GM23248 (cell line): ENCODE data around the gene SKA1. TPM values are rescaled to one million over a fixed set of nuclear protein-coding genes. Genes with fewer than 3 reads are reported as not detected.

Source experiments
- DNase-seq: peaks from one replicate; pipeline ENCODE4 v3.0.0-alpha.2; 2015
- H2AFZ ChIP-seq: fragments of 200-600 bp; sonication (generic); 2 replicates; pipeline ENCODE4 v1.6.1; 2016; ENCODE audit warnings: antibody characterized with exemption
- H3F3A ChIP-seq: fragments of 200-600 bp; sonication (generic); 2 replicates; pipeline ENCODE4 v1.6.1; 2016; ENCODE audit warnings: mild to moderate bottlenecking, antibody characterized with exemption, mixed run types; ENCODE audit not compliant: insufficient read depth
- H3K27ac ChIP-seq: fragments of 200-600 bp; sonication (generic); 2 replicates; pipeline ENCODE4 v1.5.1; 2016; ENCODE audit warnings: mild to moderate bottlenecking
- H3K27me3 ChIP-seq: fragments of 200-600 bp; sonication (generic); replicated peaks from 2 replicates; pipeline ENCODE4 v1.6.1; 2016; ENCODE audit warnings: mild to moderate bottlenecking; ENCODE audit not compliant: insufficient read depth
- H3K36me3 ChIP-seq: fragments of 200-600 bp; sonication (generic); 2 replicates; pipeline ENCODE4 v1.6.1; 2016; ENCODE audit warnings: low read depth, mild to moderate bottlenecking
- H3K4me1 ChIP-seq: fragments of 200-600 bp; sonication (generic); 2 replicates; pipeline ENCODE4 v1.6.1; 2016; ENCODE audit warnings: mild to moderate bottlenecking; ENCODE audit not compliant: insufficient read depth
- H3K4me2 ChIP-seq: fragments of 200-600 bp; sonication (generic); one replicate; pipeline ENCODE4 v1.6.1; 2016; ENCODE audit warnings: mild to moderate bottlenecking; ENCODE audit not compliant: unreplicated experiment
- H3K4me3 ChIP-seq: fragments of 200-600 bp; sonication (generic); 2 replicates; pipeline ENCODE4 v1.5.1; 2016; ENCODE audit warnings: mild to moderate bottlenecking
- H3K79me2 ChIP-seq: fragments of 200-600 bp; sonication (generic); 2 replicates; pipeline ENCODE4 v1.6.1; 2016; ENCODE audit warnings: mild to moderate bottlenecking; ENCODE audit not compliant: insufficient read depth
- H3K9ac ChIP-seq: fragments of 200-600 bp; sonication (generic); 2 replicates; pipeline ENCODE4 v1.6.1; 2016; ENCODE audit warnings: mild to moderate bottlenecking
- H3K9me2 ChIP-seq: fragments of 200-600 bp; sonication (generic); 2 replicates; pipeline ENCODE4 v1.6.1; 2016; ENCODE audit warnings: mixed run types, mild to moderate bottlenecking, moderate library complexity; ENCODE audit not compliant: insufficient read depth
- H3K9me3 ChIP-seq: fragments of 200-600 bp; sonication (generic); one replicate; pipeline ENCODE4 v1.6.1; 2017; ENCODE audit warnings: low read depth
- H4K20me1 ChIP-seq: fragments of 200-600 bp; sonication (generic); 2 replicates; pipeline ENCODE4 v1.6.0; 2016; ENCODE audit not compliant: insufficient read depth
- EZH2 ChIP-seq: fragments of 200-600 bp; sonication (generic); IDR thresholded peaks from 2 replicates; pipeline ENCODE4 v1.6.1; 2018; ENCODE audit warnings: antibody characterized with exemption, mild to moderate bottlenecking; ENCODE audit not compliant: insufficient read depth, poor library complexity, severe bottlenecking
- EZH2phosphoT487 ChIP-seq: fragments of 200-600 bp; sonication (generic); IDR thresholded peaks from 2 replicates; pipeline ENCODE4 v1.6.1; 2018; ENCODE audit warnings: antibody characterized with exemption, moderate library complexity, mild to moderate bottlenecking, low read depth; ENCODE audit not compliant: insufficient read depth
- WGBS, 2 experiments: methylation state at CpG; one replicate each; pipeline ENCODE4 v1.1.6; 2015 to 2017; ENCODE audit warnings: low lambda C conversion rate in 2 of 2, low coverage in 1 of 2; ENCODE audit errors: missing lambda C conversion rate in 2 of 2; 5-methylcytosine and 5-hydroxymethylcytosine counted together
- in situ Hi-C: fragments of 300-500 bp; cut with MboI; formaldehyde crosslinking; loops from 2 replicates; pipeline ENCODE4 v1.15.0; 2020
- polyA plus RNA-seq: library from polyadenylated mRNA; unstranded; fragments of >200 nt; fragmentation: Nextera tagmentation; extraction: Ambion mirVana; gene quantifications from 2 replicates; pipeline ENCODE4 v1.2.1, GENCODE V29; 2016
- total RNA-seq: library from RNA; depleted of rRNA; stranded (reverse); fragments of >200 nt; shearing (Covaris generic); gene quantifications from 2 replicates; pipeline ENCODE4 v1.2.3, GENCODE V29; 2014; rRNA removed

The SKA1 gene, protein sequence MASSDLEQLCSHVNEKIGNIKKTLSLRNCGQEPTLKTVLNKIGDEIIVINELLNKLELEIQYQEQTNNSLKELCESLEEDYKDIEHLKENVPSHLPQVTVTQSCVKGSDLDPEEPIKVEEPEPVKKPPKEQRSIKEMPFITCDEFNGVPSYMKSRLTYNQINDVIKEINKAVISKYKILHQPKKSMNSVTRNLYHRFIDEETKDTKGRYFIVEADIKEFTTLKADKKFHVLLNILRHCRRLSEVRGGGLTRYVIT
- total RNA-seq (5.6 and 8.8 TPM in 2 replicates), polyA plus RNA-seq (6.6 and 9.4 TPM in 2 replicates)

DNA sequence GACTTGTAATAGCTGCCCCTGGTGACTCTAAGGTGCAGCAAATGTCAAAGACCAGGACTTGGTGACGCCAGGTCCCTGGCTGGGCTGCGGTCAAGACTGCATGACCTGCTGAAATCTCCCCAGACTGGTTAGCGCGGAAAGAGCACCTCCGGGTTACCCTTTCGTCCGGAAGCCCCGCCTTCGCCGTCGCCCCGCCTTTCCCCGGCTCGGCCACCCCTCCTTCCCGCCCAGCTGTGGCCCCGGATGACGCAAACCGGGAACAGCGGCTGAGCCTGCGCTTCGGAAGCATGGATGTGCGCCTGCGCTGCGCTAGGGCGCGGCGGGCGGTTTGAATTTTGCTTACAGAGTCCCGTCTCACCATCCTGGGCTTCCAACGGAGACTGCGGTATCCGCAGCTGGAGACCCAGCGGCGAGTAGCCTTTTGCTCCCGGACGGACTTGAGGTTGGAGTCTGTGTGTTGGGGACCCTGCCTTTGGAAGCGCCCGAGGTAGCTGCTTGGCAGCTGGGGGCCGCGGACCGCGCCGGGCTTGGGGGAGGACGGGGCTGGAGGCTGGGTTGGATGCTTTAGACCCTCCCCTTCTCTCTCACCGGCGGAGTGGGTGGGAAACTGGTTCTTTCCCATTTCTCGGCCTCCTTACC is at the start of gene SKA1:
TSS of gene SKA1 (plus strand) at position 294 of the 639 bp plus-strand sequence. CDS start 785 bp downstream, outside the sequence.
- in situ Hi-C loops, result no loop called here
- Histone ChIP-seq H4K20me1 (no peaks in the 10 kb centered on the region), H3K4me1 (0 out of 2 replicates have a peak, but pooled peaks cover 4% of the 10 kb centered on the region), H3K4me2 (peak within 1 kb of the TSS; percentile 83), H3K36me3 (no peaks in the 10 kb centered on the region), H3K27me3 (no peaks in the 10 kb centered on the region), H3K4me3 (peak within 1 kb of the TSS; percentile 88), H3F3A (no peaks in the 10 kb centered on the region), H2AFZ (peak within 1 kb of the TSS; percentile 98), H3K9me2 (no peaks in the 10 kb centered on the region), H3K9me3 (no peaks in the 10 kb centered on the region), H3K79me2 (peaks cover 13% of the 10 kb centered on the region), H3K9ac (peak within 1 kb of the TSS; percentile 74), H3K27ac (no peak within 1 kb of the TSS)
- TF ChIP-seq EZH2 (no peak), EZH2phosphoT487 (no peak)
- DNase-seq, result peak; percentile 97
- 1 to 2% methylated on average over 44 to 47 of the region's 47 CpGs for WGBS, 2 experiments

DNA sequence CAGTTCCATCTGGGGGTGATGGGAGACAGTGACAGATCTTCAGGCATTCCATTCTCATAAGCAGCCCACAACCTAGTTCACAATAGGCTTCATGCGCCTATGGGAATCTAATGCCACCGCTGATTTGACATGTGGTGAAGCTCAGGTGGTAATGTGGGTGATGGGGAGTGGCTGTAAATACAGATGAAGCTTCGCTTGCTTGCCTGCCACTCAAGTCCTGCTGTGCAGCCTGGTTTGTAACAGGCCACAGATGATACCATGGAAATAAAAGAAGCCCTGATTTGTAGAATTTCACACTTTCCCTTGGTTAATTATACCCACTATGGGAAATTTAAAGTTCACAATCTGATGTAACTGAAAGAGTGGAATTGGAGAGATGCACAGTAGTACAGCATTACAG is 46.9 kb upstream of the SKA1 start:
- Histone ChIP-seq H3K9me3 (no peaks in the 10 kb centered on the region), H3K79me2 (no peaks in the 10 kb centered on the region), H3K27me3 (no peaks in the 10 kb centered on the region), H3F3A (no peaks in the 10 kb centered on the region), H3K4me2 (no peak overlapping the region), H3K36me3 (no peaks in the 10 kb centered on the region), H3K4me1 (no peaks in the 10 kb centered on the region), H3K27ac (no peak overlapping the region), H2AFZ (no peak overlapping the region), H3K9me2 (no peaks in the 10 kb centered on the region), H3K9ac (no peak overlapping the region), H4K20me1 (no peaks in the 10 kb centered on the region), H3K4me3 (no peak overlapping the region)
- DNase-seq, result no peak
- in situ Hi-C loops, result no loop called here
- no peak for TF ChIP-seq EZH2
- TF ChIP-seq EZH2phosphoT487, result no peak
- 31 to 35% methylated on average over 3 of the region's 3 CpGs for WGBS, 2 experiments

DNA sequence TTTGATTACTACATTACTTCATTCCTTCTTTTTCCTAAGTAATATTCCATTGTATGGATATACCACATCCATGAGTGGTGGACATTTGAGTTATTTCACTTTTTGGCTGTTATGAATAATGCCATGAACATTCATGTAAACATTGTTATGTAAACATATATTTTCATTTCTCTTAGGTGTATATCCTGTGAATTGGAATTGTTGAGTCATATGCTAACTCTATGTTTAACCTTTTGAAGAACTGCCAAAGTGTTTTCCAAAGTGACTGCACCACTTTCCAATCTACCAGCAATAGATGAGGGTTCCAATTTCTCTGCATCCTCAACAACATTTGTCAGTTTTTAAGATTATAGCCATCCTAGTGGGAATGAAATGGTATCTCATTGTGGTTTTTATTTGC is 44.7 kb upstream of the SKA1 start:
- Histone ChIP-seq H3K27me3 (no peaks in the 10 kb centered on the region; the same call in 1 of the 2 replicates), H3K9ac (no peak overlapping the region)
- in situ Hi-C loops, result no loop called here

DNA sequence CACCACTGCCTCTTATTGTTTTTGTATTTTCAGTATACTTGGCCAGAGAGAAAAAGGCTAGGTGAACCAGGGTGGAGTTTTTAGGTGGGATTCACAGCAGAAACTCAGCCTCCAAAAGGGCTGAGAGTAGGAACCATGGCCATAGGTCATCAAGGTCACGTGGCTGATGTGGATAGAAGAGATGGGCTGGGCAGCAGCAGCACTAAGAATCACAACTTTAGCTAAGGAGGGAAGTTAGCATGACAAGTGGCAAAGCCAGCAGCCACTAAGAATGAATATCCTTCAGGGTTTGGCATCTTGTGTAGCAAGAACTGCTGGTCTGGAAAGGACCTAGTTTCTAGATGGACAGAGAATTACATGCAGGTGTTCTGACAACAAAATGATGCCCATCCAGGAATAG is 43.2 kb upstream of the SKA1 start:
- in situ Hi-C loops, result no loop called here

More for the DNA sequence above, 44.7 kb upstream of the SKA1 start:
- H3K9me3 ChIP-seq, result no peaks in the 10 kb centered on the region
- no peak overlapping the region for H3K4me3 ChIP-seq
- H4K20me1 ChIP-seq, result no peaks in the 10 kb centered on the region
- no peak overlapping the region for H3K27ac ChIP-seq
- H2AFZ ChIP-seq, result no peak overlapping the region
- no peaks in the 10 kb centered on the region for H3K79me2 ChIP-seq
- no peak for TF ChIP-seq EZH2phosphoT487
- no peak for TF ChIP-seq EZH2
- no peaks in the 10 kb centered on the region for H3K9me2 ChIP-seq
- H3F3A ChIP-seq, result no peaks in the 10 kb centered on the region
- no peaks in the 10 kb centered on the region for H3K36me3 ChIP-seq
- no peaks in the 10 kb centered on the region for H3K4me1 ChIP-seq
- DNase-seq, result no peak
- H3K4me2 ChIP-seq, result no peak overlapping the region

More for the DNA sequence above, 43.2 kb upstream of the SKA1 start:
- no peaks in the 10 kb centered on the region for H3K4me1 ChIP-seq
- no peak overlapping the region for H3K9ac ChIP-seq
- peaks cover 3% of the 10 kb centered on the region; the same call in 1 of the 2 replicates for H3K27me3 ChIP-seq
- H3K4me2 ChIP-seq, result no peak overlapping the region
- H3K36me3 ChIP-seq, result no peaks in the 10 kb centered on the region
- no peaks in the 10 kb centered on the region for H3F3A ChIP-seq
- H3K79me2 ChIP-seq, result no peaks in the 10 kb centered on the region
- H2AFZ ChIP-seq, result no peak overlapping the region
- no peaks in the 10 kb centered on the region for H3K9me3 ChIP-seq
- no peak overlapping the region for H3K27ac ChIP-seq
- H3K9me2 ChIP-seq, result no peaks in the 10 kb centered on the region
- DNase-seq, result no peak
- TF ChIP-seq EZH2 (no peak), EZH2phosphoT487 (no peak)
- 0% methylated on average over 1 of the region's 1 CpG for WGBS, 2 experiments
- H3K4me3 ChIP-seq, result no peak overlapping the region
- H4K20me1 ChIP-seq, result no peaks in the 10 kb centered on the region
